BLaER1 (cell line): ENCODE data around the gene CAMK2G.

Experiments used
- H3K27ac ChIP-seq: shearing (Covaris generic); formaldehyde crosslinking; 2 replicates; pipeline ENCODE4 v1.8.1; 2022
- H3K27me3 ChIP-seq: shearing (Covaris generic); formaldehyde crosslinking; 2 replicates; pipeline ENCODE4 v1.8.1; 2022
- H3K36me3 ChIP-seq: shearing (Covaris generic); formaldehyde crosslinking; 2 replicates; pipeline ENCODE4 v1.8.1; 2022
- H3K4me1 ChIP-seq: shearing (Covaris generic); formaldehyde crosslinking; 2 replicates; pipeline ENCODE4 v1.8.1; 2022
- H3K4me2 ChIP-seq: shearing (Covaris generic); formaldehyde crosslinking; 2 replicates; pipeline ENCODE4 v1.8.1; 2022
- H3K4me3 ChIP-seq: shearing (Covaris generic); formaldehyde crosslinking; 2 replicates; pipeline ENCODE4 v1.8.1; 2022
- H3K9ac ChIP-seq: shearing (Covaris generic); formaldehyde crosslinking; 2 replicates; pipeline ENCODE4 v1.8.1; 2022
- H3K9me3 ChIP-seq: shearing (Covaris generic); formaldehyde crosslinking; 2 replicates; pipeline ENCODE4 v1.8.1; 2022
- H4K20me1 ChIP-seq: shearing (Covaris generic); formaldehyde crosslinking; 2 replicates; pipeline ENCODE4 v1.8.1; 2022
- Cebpa-rat ChIP-seq: shearing (Covaris generic); IDR thresholded peaks from 2 replicates; pipeline ENCODE4 v1.8.1; 2022

CAMK2G gene

DNA sequence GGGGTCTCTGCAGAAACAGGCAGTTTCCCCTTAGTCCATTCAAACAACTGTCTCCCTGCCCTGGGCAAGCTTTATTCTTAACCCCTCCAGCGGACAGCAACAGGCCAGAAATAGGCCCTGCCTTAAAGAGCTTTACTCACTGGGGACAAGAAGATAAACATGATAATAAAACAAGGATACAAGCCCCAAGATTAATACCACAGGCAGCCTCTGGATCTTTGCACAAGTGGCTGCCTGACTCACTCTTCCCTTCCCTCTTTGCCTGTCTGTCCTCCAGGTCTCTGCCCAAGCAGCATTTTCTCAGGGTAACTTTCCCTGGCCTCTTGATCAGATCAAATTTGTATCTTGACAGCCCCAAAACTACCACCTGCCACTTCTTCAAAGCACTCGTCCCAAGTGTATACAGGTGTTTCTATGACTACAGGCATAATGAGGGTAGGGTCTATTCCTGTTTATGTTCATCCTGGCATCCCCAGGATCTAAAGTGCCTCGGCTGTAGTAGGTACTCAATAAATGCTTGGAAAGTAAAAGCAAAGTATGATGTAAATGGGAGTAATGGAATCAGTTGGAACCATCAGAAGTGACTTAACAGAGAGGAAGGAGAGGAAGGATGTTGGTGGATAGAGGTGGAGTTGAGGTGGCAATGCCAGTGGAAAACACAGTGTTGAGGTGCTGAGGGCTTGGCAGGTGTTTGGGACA is 7.0 kb upstream of the CAMK2G start:
- Histone ChIP-seq H3K4me1 (peaks cover 23% of the 10 kb centered on the region), H3K9me3 (no peaks in the 10 kb centered on the region), H3K36me3 (no peaks in the 10 kb centered on the region), H3K4me2 (no peak overlapping the region; the same call in 1 of the 2 replicates), H3K4me3 (no peak overlapping the region), H3K9ac (no peak overlapping the region), H3K27ac (no peak overlapping the region), H3K27me3 (no peaks in the 10 kb centered on the region), H4K20me1 (no peaks in the 10 kb centered on the region)
- no peak for TF ChIP-seq Cebpa-rat

DNA sequence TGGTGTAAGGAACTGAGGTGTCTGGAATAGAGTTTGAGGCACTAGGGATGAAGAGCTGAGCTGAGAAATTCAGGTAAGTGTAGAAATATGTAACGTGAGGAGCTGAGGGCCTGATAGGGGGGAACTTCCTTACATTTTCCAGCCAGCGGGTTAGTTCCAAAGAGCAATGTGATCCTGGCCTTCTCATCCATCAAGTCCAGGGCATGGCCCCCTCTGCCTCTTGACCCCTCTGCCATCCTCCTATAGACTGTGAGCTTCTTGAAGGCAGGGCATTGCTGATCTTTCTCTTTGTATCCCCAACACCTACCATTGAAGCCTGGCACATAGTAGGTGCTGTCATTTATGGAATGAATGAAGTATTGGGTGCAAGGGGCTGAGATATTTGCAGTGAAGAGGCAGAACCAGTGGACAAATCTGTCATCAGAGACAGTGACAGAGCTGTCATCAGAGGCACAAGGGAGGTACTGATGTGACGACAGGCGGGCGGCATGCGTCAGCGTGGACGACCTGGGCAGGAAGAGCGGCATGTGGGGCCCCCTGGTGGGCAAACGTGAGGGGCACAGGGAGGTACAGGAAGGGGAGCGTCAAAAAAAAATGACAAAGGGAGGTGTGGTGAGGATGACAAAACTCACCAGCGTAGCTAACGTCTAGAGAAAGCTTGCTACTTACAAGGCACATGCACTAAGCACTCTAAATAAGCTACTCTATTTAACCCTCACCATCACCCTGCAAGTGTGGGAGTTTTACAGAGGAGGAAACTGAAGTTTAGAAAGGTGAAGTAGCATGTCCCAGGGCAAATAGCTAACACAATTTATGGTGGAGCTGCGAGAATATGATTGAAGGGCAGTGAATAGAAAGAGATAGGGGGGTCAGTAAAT is 5.2 kb upstream of the CAMK2G start:
- TF ChIP-seq Cebpa-rat: no peak
- H3K4me3 ChIP-seq: no peak overlapping the region
- no peaks in the 10 kb centered on the region for H3K27me3 ChIP-seq
- H3K4me2 ChIP-seq: peak overlapping the region; percentile 42
- no peak overlapping the region for H3K9ac ChIP-seq
- H4K20me1 ChIP-seq: no peaks in the 10 kb centered on the region
- no peaks in the 10 kb centered on the region for H3K9me3 ChIP-seq
- peaks cover 37% of the 10 kb centered on the region for H3K4me1 ChIP-seq
- H3K27ac ChIP-seq: no peak overlapping the region
- H3K36me3 ChIP-seq: no peaks in the 10 kb centered on the region

DNA sequence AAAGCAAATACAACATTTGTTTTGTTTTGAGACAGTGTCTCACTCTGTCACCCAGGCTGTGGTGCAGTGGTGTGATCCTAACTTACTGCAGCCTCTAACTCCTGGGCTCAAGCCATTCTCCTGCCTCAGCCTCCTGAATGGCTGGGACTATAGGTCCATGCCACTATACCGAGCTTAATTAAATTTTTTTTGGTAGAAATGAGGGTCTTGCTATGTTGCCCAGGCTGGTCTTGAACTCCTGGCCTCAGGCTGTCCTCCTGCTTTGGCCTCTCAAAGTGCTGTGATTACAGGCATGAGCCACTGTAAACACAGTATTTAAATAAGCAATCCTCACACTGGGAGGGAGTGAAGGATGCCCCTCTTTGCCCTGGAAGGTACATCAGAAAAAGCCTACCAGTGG is 4.0 kb upstream of the CAMK2G start:
- Histone ChIP-seq H3K36me3 (no peaks in the 10 kb centered on the region), H3K4me3 (no peak overlapping the region), H3K27me3 (no peaks in the 10 kb centered on the region), H3K4me2 (no peak overlapping the region), H4K20me1 (peaks cover under 1% of the 10 kb centered on the region), H3K9me3 (no peaks in the 10 kb centered on the region), H3K4me1 (peaks cover 38% of the 10 kb centered on the region), H3K9ac (no peak overlapping the region), H3K27ac (no peak overlapping the region)
- no peak for TF ChIP-seq Cebpa-rat

DNA sequence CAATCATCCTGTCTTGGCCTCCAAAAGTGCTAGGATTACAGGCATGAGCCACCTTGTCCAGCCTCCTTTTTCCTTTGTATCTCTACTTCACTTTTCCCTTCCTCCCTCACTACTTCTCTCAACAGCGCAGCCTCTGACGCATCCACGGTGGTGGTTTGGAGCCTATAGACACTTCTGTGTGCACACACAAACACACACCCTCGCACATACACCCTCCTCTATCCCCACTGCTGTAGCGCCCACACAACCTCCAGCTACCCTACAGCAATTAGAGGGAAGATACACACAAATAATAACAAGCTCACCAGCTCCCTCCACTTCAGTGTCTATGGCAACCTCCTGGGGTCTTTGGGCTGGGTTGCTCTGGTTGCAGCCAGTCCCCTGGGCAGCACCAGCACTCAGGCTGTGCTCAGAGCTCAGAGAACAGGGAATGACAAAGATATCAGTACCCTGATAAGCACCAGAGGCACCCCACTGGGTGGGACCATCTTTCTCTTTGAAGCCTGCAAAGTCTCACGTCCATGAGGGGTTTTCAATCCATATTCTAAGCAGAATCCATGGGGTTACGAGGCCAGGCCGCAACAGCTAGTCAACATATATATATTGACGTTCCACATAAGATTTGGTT is 3.3 kb upstream of the CAMK2G start:
- Histone ChIP-seq H3K9ac (no peak overlapping the region), H3K4me1 (peaks cover 45% of the 10 kb centered on the region), H3K9me3 (no peaks in the 10 kb centered on the region), H3K27ac (no peak overlapping the region), H3K4me3 (no peak overlapping the region), H3K4me2 (no peak overlapping the region), H3K27me3 (no peaks in the 10 kb centered on the region), H4K20me1 (peaks cover 8% of the 10 kb centered on the region), H3K36me3 (no peaks in the 10 kb centered on the region)
- no peak for TF ChIP-seq Cebpa-rat

DNA sequence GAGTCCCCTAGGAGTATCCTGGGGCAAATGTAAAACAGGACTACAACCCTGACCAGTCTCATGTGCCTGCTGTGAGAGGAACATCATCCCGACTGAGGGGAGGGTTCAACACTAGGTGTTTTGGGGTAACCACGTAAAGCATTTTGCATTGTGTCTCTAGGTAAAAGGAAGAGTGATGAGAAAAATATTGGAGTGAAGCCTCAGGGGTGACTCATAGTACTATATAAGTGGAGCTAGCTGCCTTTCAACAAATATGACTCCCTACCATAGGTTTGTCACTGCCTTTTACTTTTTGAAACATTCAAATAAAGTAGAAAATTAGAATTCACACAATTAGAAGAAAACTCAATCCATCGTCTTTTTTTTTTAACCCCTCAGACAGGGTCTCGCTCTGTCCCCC is 2.6 kb upstream of the CAMK2G start:
- H3K27ac ChIP-seq: no peak overlapping the region
- no peak for TF ChIP-seq Cebpa-rat
- H3K9me3 ChIP-seq: no peaks in the 10 kb centered on the region
- no peak overlapping the region for H3K4me3 ChIP-seq
- H3K9ac ChIP-seq: no peak overlapping the region
- peaks cover 2% of the 10 kb centered on the region; the same call in 1 of the 2 replicates for H3K36me3 ChIP-seq
- no peaks in the 10 kb centered on the region for H3K27me3 ChIP-seq
- peaks cover 14% of the 10 kb centered on the region for H4K20me1 ChIP-seq
- no peak overlapping the region for H3K4me2 ChIP-seq
- H3K4me1 ChIP-seq: peaks cover 52% of the 10 kb centered on the region

DNA sequence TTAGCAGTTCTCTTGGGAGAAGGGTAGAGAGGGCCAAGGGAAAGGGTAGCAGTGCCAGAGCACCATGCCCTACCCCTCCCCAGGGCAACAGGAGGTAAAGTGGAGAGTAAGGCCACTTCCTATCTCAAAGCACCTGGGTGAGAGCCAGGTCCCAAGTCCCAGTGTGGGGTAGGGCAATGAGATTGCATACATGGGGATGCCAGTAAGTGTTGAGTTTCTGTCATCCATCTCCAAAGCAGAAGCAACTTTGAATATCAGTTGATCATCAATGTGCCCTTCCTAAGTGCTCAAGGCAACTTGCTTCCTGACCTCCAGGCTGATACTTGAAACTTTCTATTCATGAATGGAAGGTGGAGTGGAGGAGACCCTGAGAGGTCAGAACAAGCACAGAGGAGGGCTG is 2.2 kb upstream of the CAMK2G start:
- peaks cover 6% of the 10 kb centered on the region for H3K36me3 ChIP-seq
- H3K4me2 ChIP-seq: no peak overlapping the region
- H3K27ac ChIP-seq: no peak overlapping the region
- TF ChIP-seq Cebpa-rat: no peak
- H3K9me3 ChIP-seq: no peaks in the 10 kb centered on the region
- H3K9ac ChIP-seq: no peak overlapping the region; the same call in 1 of the 2 replicates
- no peak overlapping the region for H3K4me3 ChIP-seq
- no peaks in the 10 kb centered on the region for H3K27me3 ChIP-seq
- H4K20me1 ChIP-seq: peaks cover 18% of the 10 kb centered on the region
- H3K4me1 ChIP-seq: peaks cover 55% of the 10 kb centered on the region

DNA sequence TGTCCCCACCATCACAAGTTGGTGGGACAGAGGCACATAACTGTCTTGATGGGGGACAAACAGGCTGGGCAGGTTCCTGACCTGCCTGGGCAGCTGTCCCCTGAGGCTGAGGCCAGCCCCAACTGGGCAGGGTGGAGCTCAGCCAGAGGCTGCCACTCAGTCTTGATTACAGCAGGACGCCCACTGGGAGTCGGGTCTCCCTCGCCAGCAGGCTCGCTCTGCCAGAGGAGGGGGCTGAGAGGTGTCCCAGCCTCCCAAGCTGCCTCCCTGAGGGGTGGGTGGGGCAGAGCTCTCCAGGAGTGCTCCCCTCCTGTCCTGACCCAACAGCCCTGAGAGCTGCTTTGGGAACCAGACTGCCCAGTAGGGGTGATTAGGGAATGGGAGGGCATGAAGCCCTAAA is 1.8 kb upstream of the CAMK2G start:
- Histone ChIP-seq H3K9ac (peak overlapping the region; percentile 27; the same call in 1 of the 2 replicates), H3K27me3 (no peaks in the 10 kb centered on the region), H3K4me3 (no peak overlapping the region), H4K20me1 (peaks cover 19% of the 10 kb centered on the region), H3K4me2 (no peak overlapping the region), H3K4me1 (peaks cover 55% of the 10 kb centered on the region), H3K9me3 (no peaks in the 10 kb centered on the region), H3K36me3 (peaks cover 9% of the 10 kb centered on the region), H3K27ac (no peak overlapping the region)
- no peak for TF ChIP-seq Cebpa-rat

DNA sequence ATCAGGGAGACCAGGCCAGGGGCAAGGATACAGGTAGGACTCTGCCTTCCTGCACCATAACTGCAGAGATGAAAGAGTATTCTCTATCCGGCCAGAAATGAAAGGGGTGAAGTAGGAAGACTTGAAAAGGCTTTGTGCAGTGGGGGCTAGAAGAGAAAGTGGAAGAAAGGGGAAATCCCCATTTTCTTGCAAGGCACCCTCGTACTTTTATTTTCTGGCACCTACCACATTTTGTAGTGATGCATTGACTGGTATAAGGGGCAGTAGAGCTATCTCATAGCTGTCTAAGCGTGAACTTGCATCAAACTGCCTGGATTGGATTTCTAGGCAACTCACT is 752 bp upstream of the CAMK2G start:
- H3K4me2 ChIP-seq: peak overlapping the region; percentile 93
- no peaks in the 10 kb centered on the region for H3K27me3 ChIP-seq
- no peak for TF ChIP-seq Cebpa-rat
- H3K9me3 ChIP-seq: no peaks in the 10 kb centered on the region
- H3K4me3 ChIP-seq: peak overlapping the region; percentile 74
- H3K4me1 ChIP-seq: peaks cover 52% of the 10 kb centered on the region
- H3K9ac ChIP-seq: peak overlapping the region; percentile 80
- peak overlapping the region; percentile 78 for H3K27ac ChIP-seq
- peaks cover 19% of the 10 kb centered on the region for H4K20me1 ChIP-seq
- peaks cover 19% of the 10 kb centered on the region for H3K36me3 ChIP-seq

DNA sequence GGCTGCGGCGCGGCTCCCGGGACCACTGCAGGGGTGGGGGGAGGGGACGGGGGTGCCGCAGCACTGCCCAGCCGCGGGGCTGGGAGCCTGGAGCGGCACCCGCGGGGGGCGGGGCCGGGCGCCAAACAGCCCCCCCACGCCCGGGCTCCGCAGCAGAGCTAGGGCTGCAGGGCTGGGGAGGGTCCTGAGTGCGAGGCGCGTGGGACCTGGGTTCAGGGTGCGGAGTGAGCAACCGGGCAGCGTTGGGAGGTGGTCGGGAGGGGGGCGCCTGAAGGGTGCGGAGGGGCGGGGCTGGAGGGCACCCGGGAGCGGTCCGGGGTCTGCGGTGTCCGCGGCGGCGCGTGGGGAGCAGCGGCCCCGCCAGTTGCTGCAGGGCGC is 528 bp downstream of the CAMK2G start:
- Histone ChIP-seq H3K36me3 (peaks cover 31% of the 10 kb centered on the region), H3K27me3 (no peaks in the 10 kb centered on the region), H3K4me2 (peak overlapping the region; percentile 53), H3K9me3 (no peaks in the 10 kb centered on the region), H3K4me1 (peaks cover 48% of the 10 kb centered on the region), H3K27ac (no peak overlapping the region), H3K4me3 (peak overlapping the region; percentile 74), H4K20me1 (peaks cover 19% of the 10 kb centered on the region), H3K9ac (peak overlapping the region; percentile 72; the same call in 1 of the 2 replicates)
- TF ChIP-seq Cebpa-rat: no peak
